GM12878 (cell line): ENCODE measurements around the gene SPATA3. TPM values are rescaled to one million over a fixed set of nuclear protein-coding genes. Genes with fewer than 3 reads are reported as not detected.
A peak's percentile ranks its signal among the peaks of the same experiment; 100 is the strongest.

Experiments used
- ATF7 ChIP-seq: fragments of 450-650 bp; IDR thresholded peaks from 2 replicates; pipeline ENCODE4 v1.6.1; 2016; ENCODE audit warnings: low read depth, mild to moderate bottlenecking
- BHLHE40 ChIP-seq, 2 experiments: fragments of 450-650 bp in 1 of 2; IDR thresholded peaks; 2 replicates each; pipeline ENCODE4 v1.6.1; 2011 to 2017; ENCODE audit warnings: low read depth in 2 of 2, borderline replicate concordance in 1 of 2, improper control_type of control experiment in 1 of 2, low read length in 1 of 2, mild to moderate bottlenecking in 1 of 2
- CBX5 ChIP-seq: sonication (generic); IDR thresholded peaks from 2 replicates; pipeline ENCODE4 v1.6.1; 2016; ENCODE audit warnings: low read depth, moderate library complexity, mild to moderate bottlenecking, inconsistent platforms
- EP300 ChIP-seq, 2 experiments: fragments of 150-350 bp in 1 of 2; IDR thresholded peaks; 2 replicates each; pipeline ENCODE4 v1.6.1; 2011 to 2012; ENCODE audit warnings: low read depth in 2 of 2, low read length in 2 of 2, borderline replicate concordance in 1 of 2, improper control_type of control experiment in 1 of 2, inconsistent platforms in 1 of 2; ENCODE audit not compliant: control insufficient read depth in 1 of 2
- ETV6 ChIP-seq, 2 experiments: fragments of 450-650 bp in 1 of 2; IDR thresholded peaks in 1 of 2; conservative IDR thresholded peaks in 1 of 2; 2 replicates each; pipeline ENCODE4 v1.6.1; 2014; ENCODE audit warnings: antibody characterized with exemption in 1 of 2, borderline replicate concordance in 1 of 2, low read depth in 1 of 2, mild to moderate bottlenecking in 1 of 2, moderate library complexity in 1 of 2
- FOXM1 ChIP-seq: IDR thresholded peaks from 2 replicates; pipeline ENCODE4 v1.6.1; 2012; ENCODE audit warnings: low read depth, mild to moderate bottlenecking, inconsistent platforms, low read length, moderate library complexity
- HDGF ChIP-seq: fragments of 450-650 bp; IDR thresholded peaks from 2 replicates; pipeline ENCODE4 v1.6.1; 2016; ENCODE audit warnings: antibody characterized with exemption
- IKZF2 ChIP-seq, 2 experiments: fragments of 450-650 bp; IDR thresholded peaks; 2 replicates each; pipeline ENCODE4 v1.6.1; 2017; ENCODE audit warnings: mild to moderate bottlenecking in 2 of 2, moderate library complexity in 2 of 2
- KDM1A ChIP-seq: fragments of 200-600 bp; sonication (generic); IDR thresholded peaks from 2 replicates; pipeline ENCODE4 v1.6.1; 2016; ENCODE audit warnings: borderline replicate concordance
- MTA3 ChIP-seq: IDR thresholded peaks from 2 replicates; pipeline ENCODE4 v1.6.1; 2012; ENCODE audit warnings: low read length, inconsistent platforms, borderline replicate concordance
- POLR2AphosphoS5 ChIP-seq: IDR thresholded peaks from 2 replicates; pipeline ENCODE4 v1.6.1; 2011; ENCODE audit warnings: mild to moderate bottlenecking, low read length, inconsistent platforms
- SIX5 ChIP-seq: IDR thresholded peaks from 2 replicates; pipeline ENCODE4 v1.6.1; 2011; ENCODE audit warnings: mild to moderate bottlenecking, low read depth, low read length, moderate library complexity; ENCODE audit not compliant: severe bottlenecking
- STAT3 ChIP-seq: IDR thresholded peaks from 2 replicates; pipeline ENCODE4 v1.6.1; 2011; ENCODE audit warnings: low read depth, low read length, improper control_type of control experiment
- polyA plus RNA-seq, 11 experiments: library from polyadenylated mRNA; depleted of rRNA in 4 of 11; unstranded in 6 of 11; stranded (reverse) in 5 of 11; fragments of >200 nt; fragmentation: Nextera tagmentation in 4 of 11; fragmentation: Illumina TruSeq in 1 of 11; extraction: Ambion mirVana in 4 of 11; extraction: Trizol in 1 of 11; gene quantifications; 1 replicate in 1 of 11; 2 replicates in 10 of 11; pipeline versions ENCODE4 v1.2.1 to v1.2.3, GENCODE V29; 2011 to 2016; ENCODE audit warnings: inconsistent platforms in 2 of 11, missing spikeins in 2 of 11, low read depth in 1 of 11
- total RNA-seq, 4 experiments: library from RNA; depleted of rRNA in 3 of 4; stranded (reverse); fragments of >200 nt in 3 of 4; fragmentation: Illumina TruSeq in 1 of 4; extraction: Trizol in 1 of 4; gene quantifications; 2 replicates each; pipeline versions ENCODE4 v1.2.1 to v1.2.3, GENCODE V29; 2013 to 2021
- TF ChIP-seq, protein P1 (sequence below): fragments of 450-650 bp; IDR thresholded peaks from 2 replicates; pipeline ENCODE4 v1.6.1; 2018; ENCODE audit warnings: borderline replicate concordance, mild to moderate bottlenecking; ENCODE audit not compliant: partially characterized antibody
- TF ChIP-seq, protein P2 (sequence below): fragments of 450-650 bp; formaldehyde crosslinking; IDR thresholded peaks from 2 replicates; pipeline ENCODE4 v1.5.0; 2022; ENCODE audit warnings: mild to moderate bottlenecking, missing genetic modification characterization

Gene SPATA3
- total and polyA plus RNA-seq, 10 of the 15 experiments (the other 5 are each of a cell fraction or from before 2014, with no cell fraction given), result not detected

DNA sequence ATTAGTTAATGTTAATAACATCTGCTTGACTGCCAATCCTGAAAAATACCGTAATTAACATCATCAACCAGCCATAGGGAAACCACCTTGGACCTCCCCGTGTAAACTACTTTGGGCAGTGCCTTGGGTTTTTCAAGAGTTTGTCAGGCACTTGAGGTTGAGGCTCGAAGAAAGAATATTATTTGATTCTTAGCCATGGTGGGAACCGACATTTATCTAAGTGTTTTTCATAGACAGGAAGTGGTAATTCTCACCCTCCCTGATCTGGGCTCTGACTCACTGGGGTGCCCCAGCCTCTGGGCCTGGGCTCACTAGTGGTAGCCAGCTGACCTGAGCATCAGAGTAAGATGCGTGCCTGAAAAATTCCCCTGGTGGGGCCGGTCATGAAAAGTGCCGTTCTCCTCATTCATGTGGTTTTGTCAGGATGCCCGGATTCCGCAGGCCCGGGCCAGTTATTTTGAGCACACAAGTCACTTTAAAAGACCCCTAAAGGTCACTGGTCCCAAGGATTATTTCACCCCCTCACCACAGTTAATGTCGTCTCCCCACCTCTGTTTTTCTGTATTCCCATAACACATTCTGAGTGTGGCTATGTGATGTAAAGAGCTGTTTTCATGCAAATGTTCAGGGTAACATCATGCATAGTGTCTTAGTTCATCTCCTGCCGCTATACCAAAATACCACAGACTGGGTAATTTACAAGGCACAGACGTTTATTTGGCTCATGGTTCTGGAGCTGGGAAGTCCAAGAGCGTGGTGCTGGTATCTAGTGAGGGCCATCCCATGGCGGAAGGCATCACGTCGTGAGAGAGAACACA, 21.6 kb upstream of the SPATA3 start (continued):
- TF ChIP-seq, protein P1, sequence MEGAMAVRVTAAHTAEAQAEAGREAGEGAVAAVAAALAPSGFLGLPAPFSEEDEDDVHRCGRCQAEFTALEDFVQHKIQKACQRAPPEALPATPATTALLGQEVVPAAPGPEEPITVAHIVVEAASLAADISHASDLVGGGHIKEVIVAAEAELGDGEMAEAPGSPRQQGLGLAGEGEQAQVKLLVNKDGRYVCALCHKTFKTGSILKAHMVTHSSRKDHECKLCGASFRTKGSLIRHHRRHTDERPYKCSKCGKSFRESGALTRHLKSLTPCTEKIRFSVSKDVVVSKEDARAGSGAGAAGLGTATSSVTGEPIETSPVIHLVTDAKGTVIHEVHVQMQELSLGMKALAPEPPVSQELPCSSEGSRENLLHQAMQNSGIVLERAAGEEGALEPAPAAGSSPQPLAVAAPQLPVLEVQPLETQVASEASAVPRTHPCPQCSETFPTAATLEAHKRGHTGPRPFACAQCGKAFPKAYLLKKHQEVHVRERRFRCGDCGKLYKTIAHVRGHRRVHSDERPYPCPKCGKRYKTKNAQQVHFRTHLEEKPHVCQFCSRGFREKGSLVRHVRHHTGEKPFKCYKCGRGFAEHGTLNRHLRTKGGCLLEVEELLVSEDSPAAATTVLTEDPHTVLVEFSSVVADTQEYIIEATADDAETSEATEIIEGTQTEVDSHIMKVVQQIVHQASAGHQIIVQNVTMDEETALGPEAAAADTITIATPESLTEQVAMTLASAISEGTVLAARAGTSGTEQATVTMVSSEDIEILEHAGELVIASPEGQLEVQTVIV, result no peak
- TF ChIP-seq HDGF, result peak; percentile 81; the same call in 1 of the 2 replicates
- TF ChIP-seq MTA3, result peak; percentile 62
- TF ChIP-seq FOXM1, result peak; percentile 98
- TF ChIP-seq ATF7, result peak; percentile 88
- TF ChIP-seq ETV6 (conservative IDR thresholded peaks at IDR 0.05 in 1 of 2, IDR thresholded peaks at IDR 0.05 in 1 of 2; ENCODE audit: borderline replicate concordance in 1 of 2, low read depth in 1 of 2), result peak in 1 of 2 experiments; percentile 82; a peak in 2 of 4 replicates
- TF ChIP-seq STAT3, result peak; percentile 63
- TF ChIP-seq EP300 (IDR thresholded peaks at IDR 0.05; ENCODE audit: borderline replicate concordance in 1 of 2, control insufficient read depth in 1 of 2, low read depth in 2 of 2, low read length in 2 of 2), result peak; percentile 79 to 94
- TF ChIP-seq KDM1A, result no peak
- peak; percentile 97 for TF ChIP-seq CBX5
- TF ChIP-seq SIX5, result no peak
- TF ChIP-seq POLR2AphosphoS5, result peak; percentile 76
- TF ChIP-seq, protein P2, sequence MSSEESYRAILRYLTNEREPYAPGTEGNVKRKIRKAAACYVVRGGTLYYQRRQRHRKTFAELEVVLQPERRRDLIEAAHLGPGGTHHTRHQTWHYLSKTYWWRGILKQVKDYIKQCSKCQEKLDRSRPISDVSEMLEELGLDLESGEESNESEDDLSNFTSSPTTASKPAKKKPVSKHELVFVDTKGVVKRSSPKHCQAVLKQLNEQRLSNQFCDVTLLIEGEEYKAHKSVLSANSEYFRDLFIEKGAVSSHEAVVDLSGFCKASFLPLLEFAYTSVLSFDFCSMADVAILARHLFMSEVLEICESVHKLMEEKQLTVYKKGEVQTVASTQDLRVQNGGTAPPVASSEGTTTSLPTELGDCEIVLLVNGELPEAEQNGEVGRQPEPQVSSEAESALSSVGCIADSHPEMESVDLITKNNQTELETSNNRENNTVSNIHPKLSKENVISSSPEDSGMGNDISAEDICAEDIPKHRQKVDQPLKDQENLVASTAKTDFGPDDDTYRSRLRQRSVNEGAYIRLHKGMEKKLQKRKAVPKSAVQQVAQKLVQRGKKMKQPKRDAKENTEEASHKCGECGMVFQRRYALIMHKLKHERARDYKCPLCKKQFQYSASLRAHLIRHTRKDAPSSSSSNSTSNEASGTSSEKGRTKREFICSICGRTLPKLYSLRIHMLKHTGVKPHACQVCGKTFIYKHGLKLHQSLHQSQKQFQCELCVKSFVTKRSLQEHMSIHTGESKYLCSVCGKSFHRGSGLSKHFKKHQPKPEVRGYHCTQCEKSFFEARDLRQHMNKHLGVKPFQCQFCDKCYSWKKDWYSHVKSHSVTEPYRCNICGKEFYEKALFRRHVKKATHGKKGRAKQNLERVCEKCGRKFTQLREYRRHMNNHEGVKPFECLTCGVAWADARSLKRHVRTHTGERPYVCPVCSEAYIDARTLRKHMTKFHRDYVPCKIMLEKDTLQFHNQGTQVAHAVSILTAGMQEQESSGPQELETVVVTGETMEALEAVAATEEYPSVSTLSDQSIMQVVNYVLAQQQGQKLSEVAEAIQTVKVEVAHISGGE (CRISPR knock-in tag), result no peak
- peak; percentile 91 to 94 for TF ChIP-seq BHLHE40 (IDR thresholded peaks at IDR 0.05; ENCODE audit: borderline replicate concordance in 1 of 2, low read depth in 2 of 2, low read length in 1 of 2)
- peak; percentile 97 to 98 for TF ChIP-seq IKZF2 (IDR thresholded peaks at IDR 0.05)
